ENCODE results near the gene HMHB1. TPM values are rescaled to one million over a fixed set of nuclear protein-coding genes. Genes with fewer than 3 reads are reported as not detected.

Gene HMHB1
- total RNA-seq, 2 donors from 2014 or later: not detected

DNA sequence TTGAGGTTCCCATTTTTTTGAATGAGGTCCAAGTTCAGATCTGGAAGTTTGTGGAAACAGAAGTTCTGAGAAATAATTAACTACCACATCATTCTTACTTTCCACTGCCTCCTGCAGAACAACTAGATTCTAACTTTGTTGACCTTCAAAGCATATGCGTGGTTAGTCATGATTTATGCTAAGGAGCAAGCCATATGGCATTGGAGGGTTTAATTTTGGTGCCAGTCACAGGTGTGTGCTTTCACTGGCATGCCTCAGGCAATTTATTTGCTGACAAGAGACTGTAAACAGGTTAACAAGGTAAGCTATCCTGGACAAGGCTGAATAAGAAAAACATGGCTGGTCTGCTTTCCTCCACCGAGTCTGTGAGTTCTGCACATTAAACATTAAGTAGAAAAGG is 31.5 kb downstream of the HMHB1 start:
- H3K4me1 ChIP-seq (ENCODE audit: control insufficient read depth in 1 of 2, low read depth in 2 of 2): no peaks in the 10 kb centered on the region
- no peak for ATAC-seq (ENCODE audit: insufficient number of reproducible peaks, low FRiP score, low read depth)
- TF ChIP-seq CTCF (IDR thresholded peaks at IDR 0.05): no peak
- DNase-seq (ENCODE audit: low spot score): no peak
- H3K36me3 ChIP-seq: no peaks in the 10 kb centered on the region
- H3K4me3 ChIP-seq: no peak overlapping the region
- no peak overlapping the region for H3K27ac ChIP-seq
- no peaks in the 10 kb centered on the region for H3K27me3 ChIP-seq (replicated peaks; ENCODE audit: insufficient read depth)
- H3K9me3 ChIP-seq: no peaks in the 10 kb centered on the region

DNA sequence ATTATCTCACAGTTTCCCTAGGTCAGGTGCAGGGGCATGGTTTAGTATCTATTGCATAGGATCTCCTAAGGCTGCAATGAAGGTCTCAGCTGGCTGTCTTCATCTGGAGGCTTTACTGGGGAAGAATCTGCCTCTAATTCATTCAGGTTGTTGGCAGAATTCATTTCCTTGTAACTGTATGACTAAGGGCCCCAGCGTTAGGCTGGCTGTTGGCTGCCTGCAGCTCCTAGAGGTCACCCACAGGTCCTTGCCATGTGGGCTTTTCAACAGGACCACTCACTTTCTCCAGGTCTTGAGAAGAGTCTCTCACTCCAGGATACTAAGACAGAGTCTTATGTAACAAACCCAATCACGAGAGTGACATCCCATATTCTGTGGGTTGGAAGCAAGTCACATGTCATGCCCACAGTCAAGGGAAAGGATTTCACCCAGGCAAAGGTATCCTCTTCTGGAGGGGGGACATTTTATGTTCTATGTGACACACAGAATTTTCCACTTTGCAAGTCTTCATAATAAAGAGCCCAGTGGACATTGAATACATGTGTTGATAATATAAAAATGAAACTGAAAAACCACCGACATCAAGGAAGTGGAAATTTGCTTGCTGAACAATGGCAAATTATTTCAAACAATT is 38.2 kb downstream of the HMHB1 start:
- no peaks in the 10 kb centered on the region for H3K27me3 ChIP-seq (replicated peaks; ENCODE audit: insufficient read depth)
- no peak for DNase-seq (ENCODE audit: low spot score)
- H3K4me1 ChIP-seq (ENCODE audit: control insufficient read depth in 1 of 2, low read depth in 2 of 2): no peaks in the 10 kb centered on the region
- H3K36me3 ChIP-seq: no peaks in the 10 kb centered on the region
- H3K9me3 ChIP-seq: no peaks in the 10 kb centered on the region
- H3K4me3 ChIP-seq: no peak overlapping the region
- no peak overlapping the region for H3K27ac ChIP-seq
- no peak for TF ChIP-seq CTCF (IDR thresholded peaks at IDR 0.05)
- ATAC-seq (ENCODE audit: insufficient number of reproducible peaks, low FRiP score, low read depth): no peak

DNA sequence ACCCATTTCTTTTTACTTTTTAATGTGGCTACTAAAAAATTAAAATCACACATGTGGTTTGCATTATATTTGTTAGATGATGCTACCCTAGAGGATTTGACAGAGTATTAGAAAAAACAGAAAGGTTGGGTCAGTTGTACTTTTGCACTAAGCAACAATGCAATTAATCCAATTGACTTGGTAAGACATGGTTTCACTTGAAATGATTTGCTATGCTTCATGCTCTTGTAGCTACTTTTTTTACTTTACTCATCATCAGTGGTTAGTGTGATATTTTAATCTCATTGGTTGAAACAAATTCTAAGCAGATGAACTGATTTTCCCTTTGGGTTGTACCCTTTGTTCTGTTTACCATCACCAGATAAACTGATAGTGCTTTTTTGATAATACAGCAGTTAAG is 39.4 kb downstream of the HMHB1 start:
- ATAC-seq (ENCODE audit: insufficient number of reproducible peaks, low FRiP score, low read depth) (no peak), DNase-seq (ENCODE audit: low spot score) (no peak)
- no peaks in the 10 kb centered on the region for H3K36me3 ChIP-seq
- no peak for TF ChIP-seq CTCF (IDR thresholded peaks at IDR 0.05)
- no peaks in the 10 kb centered on the region for H3K4me1 ChIP-seq (ENCODE audit: control insufficient read depth in 1 of 2, low read depth in 2 of 2)
- no peaks in the 10 kb centered on the region for H3K27me3 ChIP-seq (replicated peaks; ENCODE audit: insufficient read depth)
- H3K9me3 ChIP-seq: no peaks in the 10 kb centered on the region
- H3K4me3 ChIP-seq: no peak overlapping the region
- H3K27ac ChIP-seq: no peak overlapping the region

- Histone ChIP-seq H3K9me3 (no peaks in the 10 kb centered on the region), H3K27ac (no peak overlapping the region), H3K36me3 (no peaks in the 10 kb centered on the region), H3K4me3 (no peak overlapping the region), H3K4me1 (ENCODE audit: control insufficient read depth in 1 of 2, low read depth in 2 of 2) (no peaks in the 10 kb centered on the region), H3K27me3 (replicated peaks; ENCODE audit: insufficient read depth) (no peaks in the 10 kb centered on the region)
- ATAC-seq (ENCODE audit: insufficient number of reproducible peaks, low FRiP score, low read depth) (no peak), DNase-seq (ENCODE audit: low spot score) (no peak)
- no peak for TF ChIP-seq CTCF (IDR thresholded peaks at IDR 0.05)
Observed at GRCh38 chr5:143860211-143860610, 48.2 kb downstream of the HMHB1 start.

GRCh38 chr5:143862271-143862670 is 50.3 kb downstream of the HMHB1 start:
- no peak overlapping the region for H3K27ac ChIP-seq
- H3K36me3 ChIP-seq: no peaks in the 10 kb centered on the region
- no peak overlapping the region for H3K4me3 ChIP-seq
- no peak for TF ChIP-seq CTCF (IDR thresholded peaks at IDR 0.05)
- H3K9me3 ChIP-seq: no peaks in the 10 kb centered on the region
- no peaks in the 10 kb centered on the region for H3K4me1 ChIP-seq (ENCODE audit: control insufficient read depth in 1 of 2, low read depth in 2 of 2)
- H3K27me3 ChIP-seq (replicated peaks; ENCODE audit: insufficient read depth): no peaks in the 10 kb centered on the region
- no peak for ATAC-seq (ENCODE audit: insufficient number of reproducible peaks, low FRiP score, low read depth)
- DNase-seq (ENCODE audit: low spot score): no peak
